CD14-positive monocyte (primary cell): ENCODE data around the gene SLC22A23. TPM values are rescaled to one million over a fixed set of nuclear protein-coding genes. Genes with fewer than 3 reads are reported as not detected.

Experiments
- DNase-seq, 3 donors: peaks; one replicate each; pipeline ENCODE4 v3.0.0-alpha.2; 2011 to 2022
- H2AFZ ChIP-seq: 2 replicates; pipeline ENCODE4 v1.6.0; 2012; ENCODE audit warnings: mild to moderate bottlenecking, low read depth, low read length, inconsistent platforms; ENCODE audit not compliant: insufficient read depth, poor library complexity, severe bottlenecking
- H3K27ac ChIP-seq, 2 donors: 1 replicate in 1 of 2; 2 replicates in 1 of 2; pipeline ENCODE4 v1.5.1; 2012 to 2013; ENCODE audit warnings: low read length in 2 of 2, control low read depth in 1 of 2, inconsistent platforms in 1 of 2, low read depth in 1 of 2, mild to moderate bottlenecking in 1 of 2
- H3K27me3 ChIP-seq, 2 donors: one replicate each; pipeline versions ENCODE4 v1.6.0 to v1.6.1; 2011 to 2013; ENCODE audit warnings: low read length in 2 of 2; ENCODE audit not compliant: control insufficient read depth in 2 of 2, insufficient read depth in 2 of 2
- H3K36me3 ChIP-seq, 2 donors: replicated peaks in 1 of 2; 1 replicate in 1 of 2; 2 replicates in 1 of 2; pipeline versions ENCODE4 v1.5.1 to v1.6.1; 2012 to 2013; ENCODE audit warnings: low read length in 2 of 2, control low read depth in 1 of 2, inconsistent platforms in 1 of 2, mild to moderate bottlenecking in 1 of 2; ENCODE audit not compliant: insufficient read depth in 2 of 2, control insufficient read depth in 1 of 2
- H3K4me1 ChIP-seq, 2 donors: 1 replicate in 1 of 2; 2 replicates in 1 of 2; pipeline versions ENCODE4 v1.5.1 to v1.6.1; 2012 to 2013; ENCODE audit warnings: low read length in 2 of 2, control low read depth in 1 of 2, inconsistent platforms in 1 of 2, mild to moderate bottlenecking in 1 of 2, moderate library complexity in 1 of 2; ENCODE audit not compliant: insufficient read depth in 2 of 2, control insufficient read depth in 1 of 2
- H3K4me2 ChIP-seq: replicated peaks from 2 replicates; pipeline ENCODE3; 2012; ENCODE audit warnings: low read length, moderate library complexity, mild to moderate bottlenecking; ENCODE audit not compliant: poor library complexity, severe bottlenecking; ENCODE audit errors: extremely low read depth
- H3K4me3 ChIP-seq, 3 experiments: fragments of 200-600 bp in 1 of 3; sonication (generic) in 1 of 3; replicated peaks in 1 of 3; 1 replicate in 2 of 3; 2 replicates in 1 of 3; pipeline ENCODE4 v1.5.1; 2011 to 2013; ENCODE audit warnings: low read length in 3 of 3, mild to moderate bottlenecking in 3 of 3, control low read depth in 2 of 3, low read depth in 2 of 3, inconsistent platforms in 1 of 3, moderate library complexity in 1 of 3
- H3K79me2 ChIP-seq: 2 replicates; pipeline ENCODE4 v1.6.0; 2012; ENCODE audit warnings: mild to moderate bottlenecking, control low read depth, inconsistent platforms, low read length, moderate library complexity; ENCODE audit not compliant: insufficient read depth
- H3K9ac ChIP-seq: 2 replicates; pipeline ENCODE4 v1.6.0; 2017; ENCODE audit warnings: low read length, mild to moderate bottlenecking; ENCODE audit not compliant: insufficient read depth, poor library complexity, severe bottlenecking
- H3K9me3 ChIP-seq, 2 donors: replicated peaks in 1 of 2; 1 replicate in 1 of 2; 2 replicates in 1 of 2; pipeline versions ENCODE4 v1.5.1 to v1.6.1; 2012 to 2013; ENCODE audit warnings: low read length in 2 of 2, control low read depth in 1 of 2; ENCODE audit not compliant: control insufficient read depth in 1 of 2, insufficient read depth in 1 of 2
- H4K20me1 ChIP-seq: 2 replicates; pipeline ENCODE4 v1.6.0; 2012; ENCODE audit warnings: mild to moderate bottlenecking, low read length, control low read depth, moderate library complexity; ENCODE audit not compliant: insufficient read depth
- H3K27ac Mint-ChIP-seq, 7 donors: one replicate each; pipeline ENCODE4 v1.8.0; 2020; ENCODE audit warnings: mild to moderate bottlenecking in 7 of 7, mixed read lengths in 7 of 7, moderate library complexity in 6 of 7, inconsistent platforms in 2 of 7
- H3K27me3 Mint-ChIP-seq, 3 donors: one replicate each; pipeline ENCODE4 v1.8.0; 2021 to 2022; ENCODE audit warnings: low read depth in 3 of 3, mild to moderate bottlenecking in 3 of 3, mixed read lengths in 3 of 3, moderate library complexity in 3 of 3, inconsistent platforms in 1 of 3
- H3K36me3 Mint-ChIP-seq, 2 donors: one replicate each; pipeline ENCODE4 v1.8.0; 2020; ENCODE audit warnings: mixed read lengths in 2 of 2, inconsistent platforms in 1 of 2, mild to moderate bottlenecking in 1 of 2
- H3K4me1 Mint-ChIP-seq: one replicate; pipeline ENCODE4 v1.8.0; 2020; ENCODE audit warnings: mild to moderate bottlenecking, mixed read lengths
- H3K4me3 Mint-ChIP-seq, 2 donors: one replicate each; pipeline ENCODE4 v1.8.0; 2020; ENCODE audit warnings: mild to moderate bottlenecking in 2 of 2, mixed read lengths in 2 of 2, moderate library complexity in 1 of 2
- H3K9me3 Mint-ChIP-seq, 7 donors: one replicate each; pipeline ENCODE4 v1.8.0; 2020 to 2022; ENCODE audit warnings: mixed read lengths in 7 of 7, mild to moderate bottlenecking in 6 of 7, moderate library complexity in 6 of 7, inconsistent platforms in 2 of 7
- WGBS: methylation state at CpG from one replicate; pipeline ENCODE4 v1.1.5; 2013; ENCODE audit warnings: missing lambda C conversion rate; ENCODE audit not compliant: insufficient coverage; 5-methylcytosine and 5-hydroxymethylcytosine counted together
- intact Hi-C, 2 donors: fragments of 100-400 bp; cut with micrococcal nuclease; formaldehyde crosslinking; loops; one replicate each; pipeline versions ENCODE4 v1.15.0 to v1.15.1; 2023
- polyA plus RNA-seq, 3 donors: library from polyadenylated mRNA; depleted of rRNA in 1 of 3; unstranded in 2 of 3; stranded (reverse) in 1 of 3; fragments of 300-500 nt in 2 of 3; fragments of >200 nt in 1 of 3; fragmentation: Illumina TruSeq in 2 of 3; gene quantifications; 1 replicate in 2 of 3; 2 replicates in 1 of 3; pipeline ENCODE4 v1.2.3, GENCODE V29; 2012 to 2021
- TF ChIP-seq, protein P1 (sequence below): fragments of 200-600 bp; IDR thresholded peaks from one replicate; pipeline ENCODE4 v1.8.0; 2022; ENCODE audit warnings: antibody characterized with exemption, mild to moderate bottlenecking

SLC22A23 gene
- polyA plus RNA-seq, 3 donors, result 0.08 TPM; not detected in 2

DNA sequence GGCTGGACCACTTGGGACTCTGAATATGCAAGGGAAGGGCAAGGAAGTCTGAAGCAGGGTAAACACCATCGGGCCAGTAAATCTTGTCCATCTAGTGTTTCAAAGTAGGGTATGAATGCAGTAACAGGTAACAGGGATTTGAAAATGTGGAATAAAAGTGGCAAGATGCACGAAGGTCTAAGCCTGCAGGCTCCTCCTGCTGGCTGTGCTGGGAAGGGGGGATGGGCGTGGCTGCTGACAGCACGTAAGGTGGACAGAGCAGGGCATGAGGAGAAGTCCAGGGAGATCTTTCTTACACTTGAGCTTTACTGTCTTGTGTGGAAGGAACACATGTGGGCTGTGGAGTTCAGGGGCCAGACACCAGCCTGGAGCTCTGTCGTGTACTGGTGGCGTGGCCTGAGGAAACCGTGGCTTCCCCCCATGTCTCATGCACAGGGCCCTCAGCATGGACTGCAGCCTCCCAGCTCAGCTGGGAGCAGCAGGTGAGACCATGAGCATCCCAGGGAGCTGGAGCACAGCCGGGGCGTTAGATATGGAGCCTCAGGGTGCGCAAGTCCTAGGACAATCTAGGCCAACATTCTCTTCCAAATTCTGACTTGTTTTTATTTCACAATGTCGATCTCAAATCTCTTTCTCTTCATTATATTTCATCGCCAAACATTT, 84.5 kb downstream of the SLC22A23 start:
- peaks cover 16% of the 10 kb centered on the region for H3K4me1 Mint-ChIP-seq
- Histone ChIP-seq H3K27me3 (no peaks in the 10 kb centered on the region), H2AFZ (no peak overlapping the region), H3K36me3 (no peaks in the 10 kb centered on the region), H3K27ac (no peak overlapping the region), H3K9me3 (no peaks in the 10 kb centered on the region), H3K4me1 (peaks cover 13 to 16% of the 10 kb centered on the region in 2 donors), H3K4me2 (no peak overlapping the region), H3K79me2 (no peaks in the 10 kb centered on the region), H4K20me1 (no peaks in the 10 kb centered on the region), H3K4me3 (no peak overlapping the region), H3K9ac (no peak overlapping the region)
- WGBS, result 84% methylated on average over 10 of the region's 12 CpGs
- H3K27me3 Mint-ChIP-seq, result peaks cover 2 to 13% (median 3%) of the 10 kb centered on the region in 3 donors
- H3K9me3 Mint-ChIP-seq, result peaks cover 0 to 1% (median 0%) of the 10 kb centered on the region in 7 donors
- intact Hi-C loops, result no loop called here
- no peak overlapping the region for H3K4me3 Mint-ChIP-seq
- no peak for DNase-seq
- TF ChIP-seq, protein P1, sequence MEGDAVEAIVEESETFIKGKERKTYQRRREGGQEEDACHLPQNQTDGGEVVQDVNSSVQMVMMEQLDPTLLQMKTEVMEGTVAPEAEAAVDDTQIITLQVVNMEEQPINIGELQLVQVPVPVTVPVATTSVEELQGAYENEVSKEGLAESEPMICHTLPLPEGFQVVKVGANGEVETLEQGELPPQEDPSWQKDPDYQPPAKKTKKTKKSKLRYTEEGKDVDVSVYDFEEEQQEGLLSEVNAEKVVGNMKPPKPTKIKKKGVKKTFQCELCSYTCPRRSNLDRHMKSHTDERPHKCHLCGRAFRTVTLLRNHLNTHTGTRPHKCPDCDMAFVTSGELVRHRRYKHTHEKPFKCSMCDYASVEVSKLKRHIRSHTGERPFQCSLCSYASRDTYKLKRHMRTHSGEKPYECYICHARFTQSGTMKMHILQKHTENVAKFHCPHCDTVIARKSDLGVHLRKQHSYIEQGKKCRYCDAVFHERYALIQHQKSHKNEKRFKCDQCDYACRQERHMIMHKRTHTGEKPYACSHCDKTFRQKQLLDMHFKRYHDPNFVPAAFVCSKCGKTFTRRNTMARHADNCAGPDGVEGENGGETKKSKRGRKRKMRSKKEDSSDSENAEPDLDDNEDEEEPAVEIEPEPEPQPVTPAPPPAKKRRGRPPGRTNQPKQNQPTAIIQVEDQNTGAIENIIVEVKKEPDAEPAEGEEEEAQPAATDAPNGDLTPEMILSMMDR, result no peak
- H3K27ac Mint-ChIP-seq, result no peak overlapping the region
- H3K36me3 Mint-ChIP-seq, result no peaks in the 10 kb centered on the region

DNA sequence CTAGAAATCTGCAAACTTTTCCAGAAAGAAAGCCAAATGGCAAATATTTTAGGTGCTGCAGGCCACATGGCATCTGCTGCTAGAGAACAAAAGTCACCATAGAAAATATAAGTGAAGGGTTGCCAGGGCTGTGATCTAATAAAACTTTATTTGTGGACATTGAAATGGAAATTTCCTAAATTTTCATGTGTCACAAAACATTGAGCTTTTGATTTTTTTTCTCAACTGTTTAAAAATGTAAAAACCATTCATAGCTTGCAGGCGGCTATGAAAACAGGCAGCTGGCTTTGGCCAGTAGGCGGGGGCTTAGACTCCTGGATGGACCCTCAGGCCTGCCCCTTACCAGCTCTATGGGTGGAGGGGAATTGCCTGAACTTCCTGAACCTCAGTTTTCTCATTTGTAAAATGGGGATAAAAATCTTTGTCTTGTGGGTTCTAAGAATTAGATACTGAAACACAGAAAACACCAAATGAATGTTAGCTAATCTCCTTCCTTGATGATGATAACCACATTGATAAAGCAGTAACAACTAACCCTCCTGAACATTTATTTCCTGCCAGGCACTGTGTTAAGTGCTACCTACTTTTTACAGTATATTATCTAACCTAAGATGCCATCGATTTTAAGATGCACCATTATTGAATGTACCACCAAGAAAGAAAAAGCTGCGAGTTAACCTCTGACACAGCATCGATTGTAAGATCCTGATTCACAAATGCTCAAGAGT, 85.5 kb downstream of the SLC22A23 start:
- no peak for DNase-seq
- no peak overlapping the region for H2AFZ ChIP-seq
- H3K4me1 ChIP-seq, result peaks cover 18 to 23% of the 10 kb centered on the region in 2 donors
- peaks cover 2 to 17% (median 2%) of the 10 kb centered on the region in 3 donors for H3K27me3 Mint-ChIP-seq
- H3K4me3 ChIP-seq, result no peak overlapping the region
- H3K27ac ChIP-seq, result no peak overlapping the region
- no peaks in the 10 kb centered on the region for H3K36me3 Mint-ChIP-seq
- no peak overlapping the region for H3K4me3 Mint-ChIP-seq
- intact Hi-C loops, result no loop called here
- H3K4me1 Mint-ChIP-seq, result peaks cover 17% of the 10 kb centered on the region
- H3K79me2 ChIP-seq, result no peaks in the 10 kb centered on the region
- no peak overlapping the region for H3K27ac Mint-ChIP-seq
- no peaks in the 10 kb centered on the region for H3K9me3 ChIP-seq
- H3K4me2 ChIP-seq, result no peak overlapping the region
- no peaks in the 10 kb centered on the region for H3K27me3 ChIP-seq
- H3K9me3 Mint-ChIP-seq, result no peaks in the 10 kb centered on the region
- WGBS, result 80% methylated on average over 1 of the region's 5 CpGs
- no peak overlapping the region for H3K9ac ChIP-seq
- TF ChIP-seq, protein P1, result no peak
- H4K20me1 ChIP-seq, result no peaks in the 10 kb centered on the region
- H3K36me3 ChIP-seq, result no peaks in the 10 kb centered on the region
